ENCODE results near the gene TRAPPC12. TPM values are rescaled to one million over a fixed set of nuclear protein-coding genes. Genes with fewer than 3 reads are reported as not detected.

The TRAPPC12 gene
- total and polyA plus RNA-seq, 8 donors = 35.2 to 97.5 (median 40.9) TPM

- 81 to 86% methylated on average over 16 of the region's 16 CpGs for WGBS, 2 donors
- no peak overlapping the region for H3K4me3 ChIP-seq
- no peak overlapping the region for H3K27ac ChIP-seq
- H3K36me3 ChIP-seq = peaks cover 4 to 29% (median 9%) of the 10 kb centered on the region in 3 donors
- no peak for FAIRE-seq
- ATAC-seq = no peak
- no peaks in the 10 kb centered on the region for H3K9me3 ChIP-seq
- TF ChIP-seq CTCF (IDR thresholded peaks at IDR 0.05) = no peak
- no peaks in the 10 kb centered on the region for H3K4me1 ChIP-seq
- intact Hi-C loops (cut with DNase I) = loop anchor here in 1 of 3 donors (10.0 kb wide), 1 partner anchor 223 kb away; no protein-coding TSS in a partner anchor
- peak in 1 of 6 donors; percentile 40 for DNase-seq
- H3K27me3 ChIP-seq = no peaks in the 10 kb centered on the region
Measured at GRCh38 chr2:3422161-3422779, 42.8 kb downstream of the TRAPPC12 start.

- intact Hi-C loops (cut with DNase I) = loop anchor here in 1 of 3 donors (10.0 kb wide), 1 partner anchor 221 kb away; no protein-coding TSS in a partner anchor
- TF ChIP-seq CTCF (IDR thresholded peaks at IDR 0.05) = peak; percentile 88 to 98 (median 94)
- WGBS, 2 donors = 66 to 68% methylated on average over 19 of the region's 19 CpGs
- FAIRE-seq (no peak), ATAC-seq (peak; percentile 55 to 87 (median 67)), DNase-seq (peak; percentile 25 to 91 (median 62))
- Histone ChIP-seq H3K36me3 (peaks cover 4 to 34% (median 9%) of the 10 kb centered on the region in 3 donors), H3K27me3 (no peaks in the 10 kb centered on the region), H3K9me3 (no peaks in the 10 kb centered on the region), H3K4me1 (no peaks in the 10 kb centered on the region), H3K4me3 (no peak overlapping the region), H3K27ac (no peak overlapping the region)
Measured at GRCh38 chr2:3423492-3424170, 44.1 kb downstream of the TRAPPC12 start.

GRCh38 chr2:3424171-3424795 is 44.8 kb downstream of the TRAPPC12 start:
- no peak for ATAC-seq
- no peaks in the 10 kb centered on the region for H3K9me3 ChIP-seq

GRCh38 chr2:3426615-3427014 is 47.1 kb downstream of the TRAPPC12 start:
- WGBS, 2 donors = 95 to 98% methylated on average over 14 of the region's 14 CpGs
- ATAC-seq (no peak), FAIRE-seq (no peak), DNase-seq (no peak)
- no peak for TF ChIP-seq CTCF (IDR thresholded peaks at IDR 0.05)
- H3K9me3 ChIP-seq = no peaks in the 10 kb centered on the region
- no peaks in the 10 kb centered on the region for H3K27me3 ChIP-seq
- H3K4me3 ChIP-seq = no peak overlapping the region
- intact Hi-C loops (cut with DNase I) = loop anchor here in 1 of 3 donors (10.0 kb wide), 1 partner anchor 218 kb away; no protein-coding TSS in a partner anchor
- H3K27ac ChIP-seq = no peak overlapping the region
- no peaks in the 10 kb centered on the region for H3K4me1 ChIP-seq
- peaks cover 4 to 34% (median 9%) of the 10 kb centered on the region in 3 donors for H3K36me3 ChIP-seq

More at GRCh38 chr2:3424171-3424795, 44.8 kb downstream of the TRAPPC12 start:
- peaks cover 4 to 34% (median 9%) of the 10 kb centered on the region in 3 donors for H3K36me3 ChIP-seq
- 86 to 91% methylated on average over 9 of the region's 9 CpGs for WGBS, 2 donors
- no peak overlapping the region for H3K4me3 ChIP-seq
- TF ChIP-seq CTCF (IDR thresholded peaks at IDR 0.05) = no peak
- no peak overlapping the region for H3K27ac ChIP-seq
- H3K27me3 ChIP-seq = no peaks in the 10 kb centered on the region
- intact Hi-C loops (cut with DNase I) = loop anchor here in 1 of 3 donors (10.0 kb wide), 1 partner anchor 221 kb away; no protein-coding TSS in a partner anchor
- no peaks in the 10 kb centered on the region for H3K4me1 ChIP-seq
- FAIRE-seq = no peak
- no peak for DNase-seq
